ENCODE results near the gene CKS2. TPM values are rescaled to one million over a fixed set of nuclear protein-coding genes. Genes with fewer than 3 reads are reported as not detected.

Gene CKS2
- total and polyA plus RNA-seq, 2 of the 8 experiments (the other 6 are each of a cell fraction or from before 2014, with no cell fraction given): 337 to 689 TPM

DNA sequence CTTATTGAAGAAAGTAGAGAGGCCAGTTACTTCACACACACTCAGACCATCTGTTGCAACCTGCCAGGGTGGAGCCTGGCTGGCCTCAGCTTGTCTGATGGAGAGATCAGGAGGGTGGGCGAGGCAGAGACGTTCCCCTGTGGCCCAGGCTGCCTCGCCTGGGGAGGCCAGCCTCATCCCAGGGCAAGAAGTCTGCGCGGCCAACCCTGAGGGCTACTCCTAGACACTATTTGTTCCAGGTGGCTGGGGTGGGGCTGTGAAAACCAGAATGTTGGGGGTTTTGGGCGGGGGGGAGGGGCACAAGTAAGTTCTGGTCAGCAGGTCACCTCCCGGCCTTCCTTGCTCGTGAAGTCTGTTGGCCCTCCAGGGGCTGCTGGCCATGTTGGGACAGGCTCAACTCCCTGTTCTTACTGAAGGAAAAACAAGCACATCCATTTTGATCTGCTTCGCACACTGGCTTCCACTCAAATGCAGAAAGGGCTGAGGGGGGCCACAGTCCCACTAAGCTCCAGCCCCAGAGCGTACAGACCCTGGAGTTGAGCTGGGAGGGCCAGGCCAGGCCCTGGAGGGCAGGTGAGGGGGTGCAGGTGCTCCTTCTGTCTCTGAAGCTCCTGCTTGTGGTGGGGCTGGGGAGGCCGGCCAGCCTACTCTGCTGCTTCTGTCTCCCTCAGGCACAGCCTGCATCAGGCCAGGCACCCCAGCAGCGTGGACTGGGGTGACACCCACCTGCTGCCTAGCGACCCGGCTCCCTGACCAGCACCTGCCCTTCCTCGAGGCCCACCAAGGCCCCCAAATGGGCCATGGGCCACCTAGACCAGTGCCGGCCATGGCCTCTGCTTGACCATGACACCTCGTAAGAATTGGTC, 53.9 kb downstream of the CKS2 start:
- Histone ChIP-seq H3K27me3 (replicated peaks in 1 of 4; ENCODE audit: control insufficient read depth in 3 of 4, extremely low read depth in 1 of 4, insufficient read depth in 3 of 4, low read length in 3 of 4) (no peaks in the 10 kb centered on the region), H2BK12ac (ENCODE audit: low read depth, low read length) (no peak overlapping the region), H3K23me2 (ENCODE audit: low read depth, low read length) (peaks cover 3% of the 10 kb centered on the region; the same call in 1 of the 2 replicates), H3K79me1 (ENCODE audit: low read depth, low read length) (peaks cover 1% of the 10 kb centered on the region), H2AK5ac (ENCODE audit: low read depth, low read length) (no peak overlapping the region), H3K9ac (replicated peaks in 1 of 4; ENCODE audit: extremely low read depth in 1 of 4, low read depth in 3 of 4, low read length in 3 of 4) (no peak overlapping the region), H2AFZ (ENCODE audit: low read length) (no peak overlapping the region), H3K27ac (ENCODE audit: low read depth, low read length) (no peak overlapping the region), H3K36me3 (ENCODE audit: control insufficient read depth in 2 of 4, insufficient read depth in 4 of 4, low read length in 3 of 4) (peaks cover 15 to 23% (median 20%) of the 10 kb centered on the region in 4 experiments), H3K4me1 (replicated peaks in 1 of 4; ENCODE audit: control insufficient read depth in 3 of 4, insufficient read depth in 4 of 4, low read length in 3 of 4) (no peaks in the 10 kb centered on the region), H3K23ac (ENCODE audit: insufficient read length) (no peak overlapping the region), H4K8ac (ENCODE audit: extremely low read depth, insufficient read depth, low read length) (no peak overlapping the region), H3K18ac (ENCODE audit: extremely low read depth, low read length) (no peak overlapping the region), H3K4me2 (ENCODE audit: insufficient read depth in 1 of 2, low read depth in 2 of 2, low read length in 2 of 2) (no peak overlapping the region), H4K91ac (replicated peaks; ENCODE audit: insufficient read length, low read length) (no peak overlapping the region), H2BK20ac (ENCODE audit: low read length) (no peak overlapping the region), H3K56ac (replicated peaks; ENCODE audit: insufficient read length, low read depth, low read length) (no peak overlapping the region), H2BK5ac (ENCODE audit: low read depth, low read length) (no peak overlapping the region; the same call in 1 of the 2 replicates), H2BK120ac (replicated peaks; ENCODE audit: low read depth, low read length) (no peak overlapping the region), H3K9me3 (ENCODE audit: insufficient read depth in 2 of 2, low read depth in 1 of 2, low read length in 1 of 2) (no peaks in the 10 kb centered on the region), H4K5ac (ENCODE audit: insufficient read length, low read depth, low read length) (no peak overlapping the region), H3K14ac (ENCODE audit: insufficient read length) (no peak overlapping the region), H4K20me1 (replicated peaks in 1 of 2; ENCODE audit: control insufficient read depth in 1 of 2, insufficient read depth in 2 of 2, low read length in 2 of 2) (peaks cover 0 to 9% of the 10 kb centered on the region in 2 experiments), H3K4ac (replicated peaks; ENCODE audit: insufficient read length, low read depth, low read length) (no peak overlapping the region), H2BK15ac (ENCODE audit: low read length) (no peak overlapping the region), H3K79me2 (ENCODE audit: control insufficient read depth in 1 of 2, insufficient read depth in 2 of 2, low read length in 2 of 2) (no peaks in the 10 kb centered on the region), H3K4me3 (ENCODE audit: extremely low read depth in 1 of 4, insufficient read depth in 2 of 4, low read depth in 3 of 4, low read length in 4 of 4) (no peak overlapping the region)
- DNase-seq (ENCODE audit: low read depth in 1 of 2, low spot score in 2 of 2): no peak
- FAIRE-seq: no peak
- WGBS, 2 experiments (ENCODE audit: extremely low coverage in 1 of 2, insufficient coverage in 1 of 2, insufficient read length in 1 of 2, insufficient replicate concordance in 2 of 2, low coverage in 1 of 2, low lambda C conversion rate in 2 of 2, missing lambda C conversion rate in 1 of 2): 92% methylated on average over 15 of the region's 17 CpGs; no CpG with 5 or more reads in 1 of the 2 experiments
- ChIA-PET CTCF (ENCODE audit: partially characterized antibody) (interaction anchor here (1.1 kb wide), 1 partner anchor 7 kb away, joined by 3 read pairs; no protein-coding TSS in a partner anchor), POLR2A (ENCODE audit: partially characterized antibody) (no interaction called here)
- no peak for TF ChIP-seq BACH1 (IDR thresholded peaks at IDR 0.05; ENCODE audit: low read length)
- TF ChIP-seq HDAC2 (IDR thresholded peaks at IDR 0.05; ENCODE audit: borderline replicate concordance in 1 of 2, low read depth in 2 of 2, low read length in 2 of 2): no peak
- TF ChIP-seq KDM1A (IDR thresholded peaks at IDR 0.05; ENCODE audit: borderline replicate concordance, low read length): no peak
- no peak for TF ChIP-seq CHD2 (IDR thresholded peaks at IDR 0.05; ENCODE audit: low read length)
- TF ChIP-seq, protein P1, sequence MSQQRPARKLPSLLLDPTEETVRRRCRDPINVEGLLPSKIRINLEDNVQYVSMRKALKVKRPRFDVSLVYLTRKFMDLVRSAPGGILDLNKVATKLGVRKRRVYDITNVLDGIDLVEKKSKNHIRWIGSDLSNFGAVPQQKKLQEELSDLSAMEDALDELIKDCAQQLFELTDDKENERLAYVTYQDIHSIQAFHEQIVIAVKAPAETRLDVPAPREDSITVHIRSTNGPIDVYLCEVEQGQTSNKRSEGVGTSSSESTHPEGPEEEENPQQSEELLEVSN (IDR thresholded peaks at IDR 0.05): no peak

All from H1 (cell line).